HG02678 (cell line): ENCODE measurements around the gene FPGS.
"Not testable (repeated sequence)": the region's sequence is repeated elsewhere in the genome, so short reads cannot be mapped to it uniquely, and the experiment has no call there.

ENCODE experiments used
- ATAC-seq: cut with Tn5 transposase; IDR thresholded peaks from one replicate; pipeline ENCODE4 v1.9.1; 2021; ENCODE audit warnings: mild to moderate bottlenecking, moderate library complexity; ENCODE audit not compliant: unreplicated experiment

The FPGS gene

DNA sequence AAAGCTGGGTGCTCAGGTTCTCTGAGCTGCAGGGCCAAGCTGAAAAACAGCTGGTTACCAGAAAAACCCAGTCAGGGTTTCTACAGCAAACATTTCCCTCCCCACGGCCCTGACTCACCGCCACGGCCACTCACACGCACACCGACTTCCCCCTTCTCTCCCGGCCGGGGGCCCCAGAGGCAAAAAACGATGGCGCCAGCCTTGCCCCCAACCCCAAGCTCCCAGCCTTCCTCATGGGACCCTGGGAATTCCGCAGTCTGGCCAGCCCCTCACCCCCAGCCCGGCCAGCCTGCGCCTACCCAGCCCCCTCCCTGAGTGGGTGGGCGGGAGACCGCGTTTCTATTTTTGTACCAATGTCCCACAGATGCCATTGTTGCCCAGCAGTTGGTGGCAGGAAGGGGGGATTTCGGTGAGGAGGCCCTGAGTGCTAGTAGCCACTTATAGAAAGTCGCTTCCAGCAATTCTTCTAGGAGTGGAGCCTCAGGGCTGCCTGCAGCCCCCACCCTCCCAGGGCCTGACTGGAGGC, 33.4 kb downstream of the FPGS start:
- no peak for ATAC-seq

DNA sequence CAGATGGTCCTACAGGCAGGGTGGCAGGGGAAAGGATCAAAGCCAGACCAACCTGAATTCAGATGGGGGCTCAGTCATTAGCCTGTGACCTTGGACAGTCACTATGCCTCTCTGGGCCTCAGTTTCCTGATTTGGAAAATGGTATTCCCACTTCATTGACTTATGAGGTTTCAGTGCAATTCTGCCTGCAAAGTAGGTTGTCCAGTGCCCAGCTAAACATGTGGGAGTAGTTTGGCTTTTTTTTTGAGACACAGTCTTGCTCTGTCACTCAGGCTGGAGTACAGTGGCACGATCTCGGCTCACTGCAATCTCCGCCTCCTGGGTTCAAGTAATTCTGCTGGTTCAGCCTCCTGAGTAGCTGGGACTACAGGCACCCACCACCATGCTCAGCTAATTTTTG, 33.9 kb downstream of the FPGS start:
- ATAC-seq, result not testable (repeated sequence)

DNA sequence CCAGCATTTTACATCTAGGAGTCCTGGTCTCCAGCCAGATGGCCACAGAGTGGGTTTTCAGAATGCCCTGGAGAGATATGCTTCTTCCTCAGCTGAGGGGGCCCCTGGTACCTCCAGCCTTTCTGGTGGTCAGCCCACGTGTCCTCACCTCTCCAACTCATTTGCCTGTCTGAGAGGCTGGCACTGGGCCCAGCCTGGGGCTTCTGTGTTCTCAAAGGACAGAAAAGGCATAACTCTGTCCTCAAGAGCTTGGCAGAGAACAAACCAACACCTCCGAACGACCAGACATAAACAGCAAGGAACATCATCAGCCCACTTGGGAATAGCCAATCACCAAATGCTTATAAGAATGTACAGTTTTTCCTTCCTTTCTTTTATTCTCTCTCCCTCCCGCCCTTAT, 34.7 kb downstream of the FPGS start:
- no peak for ATAC-seq

DNA sequence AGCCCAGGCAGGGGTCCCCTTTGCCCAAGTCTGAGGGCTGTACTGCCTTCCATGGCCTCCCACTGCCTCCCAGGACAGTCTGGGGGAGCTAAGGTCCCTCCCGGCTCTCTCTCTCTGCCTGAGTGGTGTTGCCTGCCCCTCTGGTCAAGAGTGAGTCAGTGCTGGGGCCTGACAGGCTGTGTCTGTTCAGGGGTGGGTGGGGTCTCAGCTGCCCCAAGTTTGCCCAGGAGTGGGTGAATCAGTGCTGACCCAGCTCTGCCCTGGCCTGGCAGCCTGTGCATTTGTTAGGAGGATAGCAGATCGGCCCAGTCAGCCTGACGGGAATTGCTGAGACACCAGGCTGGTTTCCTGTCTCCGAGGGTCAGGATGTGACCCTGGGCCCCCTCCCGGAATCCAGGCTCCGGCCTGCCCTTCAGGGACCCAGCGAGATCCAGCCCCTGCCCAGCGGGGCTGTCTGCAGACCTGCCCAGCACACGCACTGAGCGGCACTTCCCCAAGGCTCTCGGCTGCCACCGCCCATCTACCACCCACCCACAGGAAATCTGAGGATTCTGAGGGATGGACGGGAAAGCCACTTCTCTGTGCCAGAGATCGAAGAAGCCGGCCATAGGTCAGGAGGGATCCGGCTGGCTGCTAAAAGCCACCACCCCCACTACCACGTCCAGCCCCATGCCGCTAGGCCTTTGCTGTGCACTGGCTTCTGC, 35.8 kb downstream of the FPGS start:
- ATAC-seq, result no peak

DNA sequence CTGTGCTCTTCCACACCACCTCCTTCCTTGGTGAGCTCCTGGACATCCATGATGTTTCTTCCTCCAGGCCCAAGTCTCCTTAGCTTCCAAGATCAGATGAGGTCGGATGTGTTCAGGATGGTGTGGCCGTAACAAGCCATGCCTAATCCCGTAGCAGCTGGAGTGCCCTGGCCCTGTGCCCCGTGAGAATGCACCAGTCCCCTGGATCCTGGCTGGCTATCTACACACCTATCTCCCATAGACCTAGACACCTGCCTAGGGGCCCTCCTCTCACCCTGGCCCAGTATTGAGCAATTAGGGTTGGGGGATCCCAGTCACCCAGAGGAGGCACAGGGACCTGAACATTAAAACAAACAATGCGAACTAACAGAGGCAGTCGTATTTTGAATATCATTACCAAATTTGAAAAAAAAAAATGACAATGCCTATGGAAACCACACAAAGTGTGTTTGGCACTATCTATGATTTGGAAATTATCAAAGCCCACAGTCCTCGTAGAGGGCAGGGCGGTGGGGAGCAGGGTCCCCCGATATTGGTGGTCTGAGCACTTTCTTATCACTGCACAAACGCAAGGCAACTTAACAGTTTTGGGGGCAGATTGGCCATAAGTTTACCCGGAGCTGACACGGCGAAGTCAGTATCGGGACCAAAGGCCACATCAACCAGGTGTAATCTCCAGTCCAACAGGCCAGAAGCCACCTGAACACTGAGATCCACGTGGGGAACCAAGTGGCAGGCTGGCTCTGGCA, 38.6 kb downstream of the FPGS start:
- ATAC-seq, result no peak

DNA sequence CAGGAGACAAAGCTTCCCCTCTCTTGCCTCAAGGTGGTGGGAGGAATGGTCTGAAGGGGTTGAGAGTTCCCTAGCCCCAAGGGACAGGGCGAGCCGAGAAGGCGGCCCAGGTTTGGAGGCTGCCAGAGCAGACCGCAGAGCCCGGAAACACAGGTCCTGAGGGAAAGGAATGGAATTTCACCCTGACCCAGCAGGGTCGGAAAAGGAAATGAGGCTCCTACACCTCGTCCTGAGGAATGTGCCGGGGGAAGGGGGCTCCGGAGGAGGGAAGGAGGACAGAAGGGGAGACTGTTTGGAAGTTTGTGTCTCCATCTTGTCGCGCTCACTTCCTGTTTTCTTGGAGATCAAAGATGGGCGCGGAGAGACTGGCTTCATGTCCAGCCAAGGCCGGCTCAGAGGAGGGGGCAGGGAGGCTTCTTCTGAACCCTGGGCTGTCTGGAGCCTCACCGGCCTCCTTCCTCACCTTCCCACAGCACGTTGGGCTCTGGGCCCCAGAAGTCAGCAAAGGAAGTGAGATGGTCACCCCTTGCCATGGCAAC, 42.2 kb downstream of the FPGS start:
- no peak for ATAC-seq

DNA sequence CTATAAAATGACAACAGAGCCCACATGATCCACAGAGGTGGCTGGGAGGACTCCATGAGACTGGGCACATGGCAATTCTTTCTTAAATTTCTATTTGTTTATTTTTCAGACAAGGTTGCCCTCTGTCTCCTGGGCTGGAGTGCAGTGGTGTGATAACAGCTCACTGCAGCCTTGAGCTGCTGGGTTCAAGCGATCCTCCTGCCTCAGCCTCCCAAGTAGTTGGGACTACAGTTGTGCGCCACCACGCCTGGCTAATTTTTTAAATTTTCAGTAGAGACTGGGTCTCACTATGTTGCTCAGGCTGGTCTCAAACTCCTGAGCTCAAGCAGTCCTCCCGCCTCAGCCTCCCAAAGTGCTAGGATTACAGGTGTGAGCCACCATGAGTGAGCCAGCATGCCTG, 42.9 kb downstream of the FPGS start:
- not testable (repeated sequence) for ATAC-seq

DNA sequence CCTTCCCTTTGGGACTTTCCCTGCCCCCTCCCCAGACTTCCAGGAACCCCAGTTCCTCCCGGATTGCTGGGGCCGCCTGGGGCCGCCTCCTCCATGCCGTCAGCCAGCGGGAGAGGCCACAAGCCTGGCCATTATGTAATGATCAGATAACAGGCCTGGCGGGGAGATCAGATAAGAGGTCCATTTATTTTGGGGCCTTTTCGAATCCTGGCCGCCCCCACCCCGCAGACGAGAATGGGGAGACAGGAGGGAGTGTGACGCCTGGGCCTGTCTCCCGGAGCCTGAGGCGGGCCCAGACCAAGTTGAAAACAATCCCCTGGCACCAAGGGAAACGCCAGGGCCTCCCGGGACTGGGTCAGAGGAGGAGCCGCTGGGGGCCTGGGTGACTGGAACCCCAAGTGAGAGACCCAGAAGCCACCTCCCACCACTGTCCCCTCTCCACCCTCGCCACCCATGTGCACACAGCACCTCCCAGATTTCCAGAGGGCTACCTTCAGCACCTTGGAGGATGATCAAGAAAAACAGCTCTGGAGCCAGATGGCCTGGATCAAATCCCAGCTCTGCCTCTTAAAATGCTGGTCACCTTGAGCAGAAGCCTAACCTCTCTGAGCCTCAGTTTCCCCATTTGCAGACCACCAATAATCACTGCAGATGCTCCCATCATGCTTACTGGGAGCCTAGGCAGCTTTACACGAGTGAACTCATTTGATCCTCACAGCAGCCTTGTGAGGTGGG, 43.9 kb downstream of the FPGS start:
- ATAC-seq, result no peak

DNA sequence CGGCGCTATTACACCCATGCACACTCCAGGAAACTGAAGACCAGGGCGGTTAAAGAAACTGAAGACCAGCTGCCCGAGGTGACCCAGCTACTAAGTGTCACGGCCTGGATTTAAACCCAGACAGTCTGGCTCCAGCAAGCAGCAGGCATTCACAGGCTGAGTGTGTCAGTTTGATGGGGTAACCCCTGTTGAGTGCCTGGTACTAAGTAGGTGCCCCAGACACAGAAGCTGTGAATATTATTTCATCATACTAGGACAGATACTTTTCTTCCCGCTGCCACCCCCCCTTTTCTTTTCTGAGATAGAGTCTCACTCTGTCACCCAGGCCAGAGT, 44.5 kb downstream of the FPGS start:
- ATAC-seq, result no peak

DNA sequence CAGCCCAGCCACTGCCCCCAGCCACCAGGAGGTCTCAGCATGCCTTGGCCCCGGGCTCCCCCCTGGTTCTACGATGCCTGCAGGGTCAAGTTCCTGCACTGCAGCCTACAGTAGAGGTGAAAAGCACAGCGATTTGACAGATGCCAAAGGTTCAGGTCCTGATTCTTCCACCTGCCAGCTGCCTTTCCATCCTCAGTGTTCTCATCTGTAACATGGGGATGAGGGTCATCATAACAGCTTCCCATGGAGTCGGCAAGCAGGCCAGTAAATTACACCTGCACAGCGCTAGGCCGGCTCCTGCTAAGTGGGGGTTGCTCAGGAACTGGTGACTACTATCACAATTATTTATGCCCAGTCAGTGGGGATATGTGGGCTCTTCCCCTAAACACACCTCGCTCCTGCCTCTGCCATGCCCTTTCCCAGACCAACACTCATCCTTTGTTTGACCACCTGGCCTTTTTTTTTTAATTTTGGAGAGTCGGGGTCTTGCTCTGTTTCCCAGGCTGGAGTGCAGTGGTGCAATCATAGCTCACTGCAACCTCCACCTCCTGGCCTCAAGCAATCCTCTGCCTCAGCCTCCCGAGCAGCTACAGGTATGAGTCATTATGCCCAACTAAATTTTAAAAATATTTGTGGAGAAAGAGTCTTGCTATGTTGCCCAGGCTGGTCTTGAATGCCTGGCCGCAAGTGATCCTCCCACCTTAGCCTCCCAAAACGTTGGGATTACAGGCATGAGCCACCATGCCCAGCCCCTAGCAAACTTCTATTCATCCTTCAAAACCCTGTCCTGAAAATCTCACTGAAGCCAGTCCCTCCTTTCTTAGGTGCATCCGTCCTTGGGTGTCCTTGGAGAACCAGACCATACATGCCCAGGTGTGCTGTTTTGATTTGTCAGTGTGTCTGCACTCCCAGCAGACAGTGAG, 45.4 kb downstream of the FPGS start:
- no peak for ATAC-seq

DNA sequence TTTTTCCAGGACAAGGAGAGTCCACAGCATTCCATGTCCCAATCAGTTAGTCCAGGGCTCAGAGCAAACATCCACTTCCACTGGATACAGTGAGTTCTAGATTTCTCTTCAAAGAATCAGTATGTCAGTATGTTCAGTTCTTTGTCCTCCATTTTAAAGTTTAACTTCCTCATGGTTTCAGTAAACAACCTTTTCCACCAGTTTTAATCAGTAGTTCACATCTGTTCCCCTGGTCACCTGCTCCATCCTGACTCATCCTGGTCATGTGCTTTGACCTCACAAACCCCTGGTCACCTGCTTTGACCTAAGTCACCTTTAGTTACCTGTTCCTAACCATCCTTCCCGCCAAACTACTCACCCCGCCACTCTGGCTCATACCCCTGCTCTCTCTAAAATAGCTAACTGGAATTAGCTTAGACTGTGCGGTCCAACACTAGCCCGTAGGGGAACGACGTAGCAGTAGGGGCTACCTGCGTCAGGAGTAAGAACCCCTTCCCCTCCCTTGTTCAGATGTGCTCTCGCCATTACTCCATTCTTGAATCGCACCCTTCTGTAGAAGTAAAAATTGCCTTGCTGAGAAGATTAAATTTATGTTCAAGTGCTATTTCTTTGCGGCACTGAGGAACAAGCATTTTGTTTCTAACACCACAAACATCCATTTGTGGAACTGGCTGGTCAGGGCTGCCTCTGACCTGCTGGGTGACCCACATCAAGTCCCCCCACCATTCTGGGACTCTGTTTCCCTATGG, 46.2 kb downstream of the FPGS start:
- ATAC-seq, result no peak

DNA sequence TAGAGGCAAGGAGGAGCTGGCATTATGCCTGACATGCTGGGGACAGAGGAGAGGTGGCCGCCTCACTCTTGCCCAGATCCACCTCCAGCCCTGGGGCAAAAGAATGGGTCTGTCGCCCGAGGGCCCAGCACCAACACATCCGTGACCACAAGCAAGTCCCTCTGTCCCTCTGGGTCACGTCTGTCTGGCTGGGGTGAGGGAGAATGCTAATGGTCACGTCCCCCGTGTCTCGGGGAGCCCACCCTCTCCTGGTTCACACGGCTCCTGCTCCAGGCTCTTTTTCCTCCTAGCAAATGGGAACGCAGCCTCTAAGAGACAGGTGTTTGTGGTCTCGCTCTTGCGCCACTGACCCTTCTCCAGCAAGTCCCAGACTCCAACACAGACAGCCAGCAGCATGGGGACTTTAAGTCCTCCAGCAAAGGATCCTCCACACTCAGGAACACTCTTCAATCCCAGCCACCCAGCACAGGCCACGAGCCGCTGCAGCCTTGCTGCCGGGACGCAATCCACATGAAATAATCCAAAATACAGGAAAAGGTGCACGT, 47.7 kb downstream of the FPGS start:
- ATAC-seq, result no peak

DNA sequence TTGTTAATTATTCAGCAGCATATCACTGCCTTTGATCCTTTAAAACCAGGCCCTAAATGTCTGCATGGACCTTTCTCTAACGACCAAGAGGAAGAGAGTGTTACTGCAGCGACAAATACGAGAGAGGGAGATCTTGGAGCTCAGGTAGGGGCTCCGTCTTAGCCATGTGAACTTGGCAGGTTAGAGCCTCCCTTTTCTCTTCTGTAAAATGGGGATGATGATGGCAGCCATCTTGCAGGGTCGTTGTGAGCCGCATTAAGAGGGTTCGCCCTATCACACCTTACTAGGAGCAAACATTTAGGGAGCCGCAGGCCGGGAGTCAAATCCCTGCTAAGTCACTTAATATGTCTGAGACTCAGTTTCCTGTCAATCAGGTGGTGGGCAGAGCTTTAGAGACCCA, 50.1 kb downstream of the FPGS start:
- no peak for ATAC-seq

DNA sequence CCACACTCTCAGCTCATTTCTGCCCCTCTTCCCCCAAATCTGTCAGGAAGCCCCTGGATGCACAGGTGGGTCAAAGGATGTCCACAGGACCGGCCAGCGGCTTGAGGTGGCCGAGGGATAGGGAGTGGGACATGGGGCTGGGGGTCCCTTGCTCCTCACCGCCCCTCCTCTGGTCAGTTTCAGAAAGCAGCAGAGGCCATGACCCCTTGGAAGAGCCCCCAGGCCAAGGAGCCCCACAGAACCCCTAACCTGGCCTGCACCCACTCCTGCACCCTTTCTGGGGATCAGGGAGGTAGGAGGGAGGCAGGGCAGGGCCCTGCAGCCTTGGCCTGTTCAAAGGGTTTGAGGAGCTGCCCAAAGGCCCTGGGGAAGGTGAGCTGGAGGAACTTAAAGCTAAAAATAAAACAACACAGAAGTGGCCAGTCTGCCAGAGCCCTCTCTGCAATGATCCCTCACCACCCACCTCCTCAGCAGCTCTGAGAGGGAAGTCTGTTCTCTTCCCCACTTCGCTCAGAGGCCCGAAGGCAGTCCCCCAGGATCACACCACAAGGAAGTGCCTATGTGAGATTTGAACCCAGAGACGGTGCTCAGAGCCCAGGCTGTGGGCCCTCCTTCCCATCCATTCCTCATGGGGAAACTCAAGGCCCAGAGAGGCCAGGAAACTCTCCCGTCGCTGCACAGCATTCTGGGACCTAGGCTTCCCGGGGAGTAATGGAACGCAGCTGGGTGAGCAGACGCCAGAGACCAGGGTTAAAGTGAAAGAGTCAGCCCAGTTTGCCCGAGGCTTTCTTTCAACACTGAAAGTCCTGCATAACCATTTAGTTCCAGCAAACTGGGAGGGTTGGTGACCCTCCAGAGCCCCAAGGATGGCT, 50.9 kb downstream of the FPGS start:
- no peak for ATAC-seq

DNA sequence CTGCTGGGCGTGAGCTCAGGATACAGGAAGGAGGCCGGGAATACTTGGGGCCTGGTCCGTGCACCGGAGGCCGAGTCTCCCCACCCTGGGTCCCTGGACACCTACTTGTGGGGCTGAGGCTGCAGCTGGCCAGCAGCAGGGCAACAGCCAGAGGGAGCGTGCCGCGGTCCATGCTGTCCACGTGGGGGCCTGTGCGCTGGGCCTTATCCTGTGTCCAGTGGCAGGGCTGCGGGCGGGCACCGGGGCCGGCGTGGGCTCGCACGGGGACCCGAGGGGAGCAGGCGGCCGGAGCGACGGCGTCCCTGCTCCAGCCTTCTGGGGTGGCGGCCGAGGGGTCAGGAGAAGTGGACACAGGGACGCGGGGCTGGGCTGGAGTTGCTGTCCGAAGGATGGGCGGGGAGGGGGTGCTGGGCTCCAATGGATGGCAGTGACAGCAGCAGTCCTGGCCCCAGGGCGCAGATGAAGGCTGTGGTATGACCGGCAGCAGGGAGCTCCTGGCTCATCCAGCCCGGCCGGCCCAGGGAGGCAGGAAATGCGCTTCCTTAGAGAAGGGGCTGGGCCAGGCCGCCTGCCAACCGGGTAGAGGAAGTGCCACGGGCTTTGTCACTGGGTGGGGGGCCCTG, 51.6 kb downstream of the FPGS start, which contains the start of gene ENG:
Gene ENG, minus strand, starts transcription at position 475 of the 623 bp plus-strand sequence. Its CDS starts 303 bp downstream, at position 172.
- no peak for ATAC-seq

DNA sequence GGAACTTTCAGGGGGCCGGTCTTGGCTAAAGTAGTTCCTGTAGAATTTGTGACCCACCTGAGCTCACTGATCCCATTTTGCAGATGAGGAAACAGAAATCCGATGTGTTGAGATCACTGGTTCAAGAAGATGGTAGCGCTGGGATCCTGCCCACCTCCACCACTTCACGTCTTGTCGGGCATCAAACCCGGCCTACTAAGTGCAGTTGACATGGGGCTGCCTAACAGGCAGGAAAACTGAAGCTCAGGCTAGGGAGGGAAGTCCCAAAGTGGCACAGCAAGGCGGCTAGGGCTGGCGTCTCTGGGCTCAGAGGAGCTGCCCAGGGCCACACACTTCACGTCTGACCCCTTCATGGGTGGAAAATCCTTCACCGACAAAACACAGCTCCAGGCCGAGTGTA, 52.3 kb downstream of the FPGS start:
- ATAC-seq, result no peak

DNA sequence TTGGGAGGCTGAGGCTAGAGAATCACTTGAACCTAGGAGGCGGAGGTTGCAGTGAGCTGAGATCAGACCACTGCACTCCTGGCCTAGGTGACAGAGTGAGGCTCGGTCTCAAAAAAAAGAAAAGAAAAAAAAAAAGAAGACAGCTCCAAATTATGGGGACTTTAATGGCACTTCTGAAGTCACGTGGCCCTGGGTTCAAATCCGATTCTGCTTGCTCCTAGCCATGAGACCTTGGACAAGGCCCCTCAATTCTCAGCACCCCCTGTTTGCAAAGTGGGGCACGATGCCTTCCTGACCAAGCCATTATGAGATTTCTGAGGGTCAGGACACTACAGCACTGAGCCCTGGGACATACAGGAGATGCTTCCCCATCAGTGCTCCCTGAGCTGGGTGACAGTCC, 52.8 kb downstream of the FPGS start:
- ATAC-seq, result no peak
